Sigmoid colon (tissue), 7 donors: ENCODE results near the gene PCYOX1L. TPM values are rescaled to one million over a fixed set of nuclear protein-coding genes. Genes with fewer than 3 reads are reported as not detected.
A peak's percentile ranks its signal among the peaks of the same experiment; 100 is the strongest.

Experiments
- DNase-seq: peaks from one replicate; pipeline ENCODE4 v3.0.0-alpha.2; 2019
- H3K27ac ChIP-seq, 4 donors: fragments of 200-600 bp; sonication (generic); one replicate each; pipeline ENCODE4 v1.5.1; 2016 to 2019; ENCODE audit warnings: mild to moderate bottlenecking in 1 of 4
- H3K27me3 ChIP-seq, 3 donors: fragments of 200-600 bp; sonication (generic); one replicate each; pipeline ENCODE4 v1.5.1; 2019; ENCODE audit warnings: mild to moderate bottlenecking in 1 of 3
- H3K36me3 ChIP-seq, 4 donors: fragments of 200-600 bp; sonication (generic); one replicate each; pipeline ENCODE4 v1.5.1; 2016 to 2019
- H3K4me1 ChIP-seq, 4 donors: fragments of 200-600 bp; sonication (generic); one replicate each; pipeline ENCODE4 v1.5.1; 2017 to 2019
- H3K4me3 ChIP-seq, 4 donors: fragments of 200-600 bp; sonication (generic); one replicate each; pipeline ENCODE4 v1.5.1; 2017 to 2019; ENCODE audit warnings: mild to moderate bottlenecking in 2 of 4, moderate library complexity in 1 of 4
- H3K9me3 ChIP-seq, 4 donors: fragments of 200-600 bp in 3 of 4; sonication (generic) in 3 of 4; one replicate each; pipeline versions ENCODE4 v1.5.1 to v1.6.1; 2013 to 2019
- CTCF ChIP-seq, 4 experiments: fragments of 450-650 bp in 3 of 4; fragments of 200-600 bp in 1 of 4; IDR thresholded peaks; one replicate each; pipeline ENCODE4 v1.5.1; 2016 to 2019; ENCODE audit warnings: antibody characterized with exemption in 4 of 4, mild to moderate bottlenecking in 3 of 4, moderate library complexity in 2 of 4
- EP300 ChIP-seq, 4 donors: sonication (generic); formaldehyde crosslinking; IDR thresholded peaks; one replicate each; pipeline ENCODE4 v1.6.1; 2017; ENCODE audit warnings: antibody characterized with exemption in 4 of 4
- POLR2A ChIP-seq, 2 donors: fragments of 450-650 bp; IDR thresholded peaks; one replicate each; pipeline ENCODE4 v1.6.1; 2016; ENCODE audit warnings: antibody characterized with exemption in 2 of 2, mild to moderate bottlenecking in 2 of 2, moderate library complexity in 2 of 2
- POLR2AphosphoS5 ChIP-seq, 4 donors: sonication (generic); formaldehyde crosslinking; IDR thresholded peaks; one replicate each; pipeline ENCODE4 v1.6.1; 2017; ENCODE audit warnings: antibody characterized with exemption in 4 of 4
- WGBS, 2 donors: extraction: QIAGEN DNeasy Blood & Tissue Kit; methylation state at CpG; one replicate each; pipeline ENCODE4 v1.1.7; 2013; 5-methylcytosine and 5-hydroxymethylcytosine counted together
- intact Hi-C: fragments of 100-400 bp; cut with DNase I; formaldehyde crosslinking; loops from one replicate; pipeline ENCODE4 v1.15.1; 2023
- polyA plus RNA-seq, 3 donors: library from polyadenylated mRNA; stranded (reverse); fragments of 200-250 nt; gene quantifications; one replicate each; pipeline ENCODE4 v1.2.3, GENCODE V29; 2013
- total RNA-seq, 4 donors: library from RNA; depleted of rRNA; stranded (reverse); fragments of >200 nt; gene quantifications; one replicate each; pipeline ENCODE4 v1.1.0, GENCODE V29; 2016
- donor health status: healthy with polysubstance abuse.
- donor health status: Bipolar disorder and iron deficiency.
- donor health status: healthy.

PCYOX1L gene
- total and polyA plus RNA-seq, 7 donors: 0.69 to 7.4 (median 3.3) TPM

GRCh38 chr5:149383399-149383798, 25.6 kb downstream of the PCYOX1L start:
- H3K4me3 ChIP-seq: peak overlapping the region; percentile 21 to 55 (median 44)
- H3K27me3 ChIP-seq: no peaks in the 10 kb centered on the region
- H3K36me3 ChIP-seq: no peaks in the 10 kb centered on the region
- peak in 1 of 2 donors; percentile 31 for TF ChIP-seq POLR2A (IDR thresholded peaks at IDR 0.05)
- no peak for TF ChIP-seq CTCF (IDR thresholded peaks at IDR 0.05)
- peak; percentile 23 to 96 (median 80) for TF ChIP-seq EP300 (IDR thresholded peaks at IDR 0.05)
- TF ChIP-seq POLR2AphosphoS5 (IDR thresholded peaks at IDR 0.05): peak; percentile 76 to 82 (median 78)
- intact Hi-C loops: loop anchor here (1.0 kb wide), 1 partner anchor 23 kb away; no protein-coding TSS in a partner anchor
- 76 to 85% methylated on average over 9 of the region's 9 CpGs for WGBS, 2 donors
- peak; percentile 94 for DNase-seq
- peaks cover 0 to 99% (median 92%) of the 10 kb centered on the region in 4 donors for H3K4me1 ChIP-seq
- H3K27ac ChIP-seq: peak overlapping the region; percentile 93 to 99 (median 98)
- no peaks in the 10 kb centered on the region for H3K9me3 ChIP-seq

- intact Hi-C loops: no loop called here
- Histone ChIP-seq H3K27me3 (no peaks in the 10 kb centered on the region), H3K9me3 (no peaks in the 10 kb centered on the region), H3K4me1 (peaks cover 0 to 97% (median 87%) of the 10 kb centered on the region in 4 donors), H3K4me3 (peak overlapping the region in 3 of 4 donors; percentile 5 to 34 (median 16)), H3K27ac (peak overlapping the region; percentile 93 to 99 (median 98)), H3K36me3 (no peaks in the 10 kb centered on the region)
- TF ChIP-seq EP300 (IDR thresholded peaks at IDR 0.05): no peak
- TF ChIP-seq CTCF (IDR thresholded peaks at IDR 0.05): no peak
- no peak for TF ChIP-seq POLR2A (IDR thresholded peaks at IDR 0.05)
- TF ChIP-seq POLR2AphosphoS5 (IDR thresholded peaks at IDR 0.05): peak in 1 of 4 donors; percentile 34
- DNase-seq: peak; percentile 74
- 72 to 80% methylated on average over 5 of the region's 5 CpGs for WGBS, 2 donors
Observed at GRCh38 chr5:149386166-149386565, 28.3 kb downstream of the PCYOX1L start.

- intact Hi-C loops: no loop called here
- Histone ChIP-seq H3K4me1 (peaks cover 0 to 99% (median 88%) of the 10 kb centered on the region in 4 donors), H3K27ac (peak overlapping the region; percentile 93 to 99 (median 98)), H3K4me3 (peak overlapping the region in 1 of 4 donors; percentile 34), H3K9me3 (no peaks in the 10 kb centered on the region), H3K27me3 (no peaks in the 10 kb centered on the region), H3K36me3 (no peaks in the 10 kb centered on the region)
- no peak for TF ChIP-seq POLR2A (IDR thresholded peaks at IDR 0.05)
- TF ChIP-seq EP300 (IDR thresholded peaks at IDR 0.05): peak; percentile 13 to 60 (median 42)
- TF ChIP-seq POLR2AphosphoS5 (IDR thresholded peaks at IDR 0.05): peak in 3 of 4 donors; percentile 41 to 61 (median 46)
- TF ChIP-seq CTCF (IDR thresholded peaks at IDR 0.05): no peak
- DNase-seq: peak; percentile 83
- 77 to 78% methylated on average over 9 of the region's 9 CpGs for WGBS, 2 donors
Observed at GRCh38 chr5:149387081-149387631, 29.3 kb downstream of the PCYOX1L start.

- 65 to 80% methylated on average over 1 of the region's 1 CpG for WGBS, 2 donors
- H3K9me3 ChIP-seq: no peaks in the 10 kb centered on the region
- peak overlapping the region; percentile 93 to 99 (median 98) for H3K27ac ChIP-seq
- TF ChIP-seq CTCF (IDR thresholded peaks at IDR 0.05) (no peak), POLR2AphosphoS5 (IDR thresholded peaks at IDR 0.05) (peak in 1 of 4 donors; percentile 17), POLR2A (IDR thresholded peaks at IDR 0.05) (no peak), EP300 (IDR thresholded peaks at IDR 0.05) (peak in 1 of 4 donors; percentile 24)
- no peak overlapping the region for H3K4me3 ChIP-seq
- peak; percentile 70 for DNase-seq
- intact Hi-C loops: no loop called here
- peaks cover 0 to 99% (median 87%) of the 10 kb centered on the region in 4 donors for H3K4me1 ChIP-seq
- H3K36me3 ChIP-seq: no peaks in the 10 kb centered on the region
- H3K27me3 ChIP-seq: no peaks in the 10 kb centered on the region
Observed at GRCh38 chr5:149387982-149388381, 30.1 kb downstream of the PCYOX1L start.
